ENCODE data around the gene RAD23A. TPM values are rescaled to one million over a fixed set of nuclear protein-coding genes. Genes with fewer than 3 reads are reported as not detected.

RAD23A gene
- total RNA-seq, 4 donors from 2014 or later: 72.0 to 128 (median 101) TPM

DNA sequence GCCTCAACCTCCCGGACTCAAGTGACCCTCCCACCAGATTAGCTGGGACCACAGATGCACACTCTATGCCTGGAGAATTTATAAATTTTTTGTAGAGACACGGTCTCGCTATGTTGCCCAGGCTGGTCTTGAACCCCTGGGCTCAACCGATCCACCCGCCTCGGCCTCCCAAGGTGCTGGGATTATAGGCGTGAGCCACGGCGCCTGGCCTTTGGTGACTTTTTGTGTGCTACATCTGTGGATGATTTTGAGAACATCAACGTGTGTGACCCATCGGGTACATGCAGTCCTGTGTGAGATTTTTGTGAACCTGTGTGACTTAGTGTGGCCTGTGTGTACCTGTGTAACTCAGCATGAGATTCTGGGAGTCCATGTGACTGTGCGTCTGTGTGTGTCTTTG, 41.1 kb downstream of the RAD23A start:
- no peak overlapping the region for H3K27ac ChIP-seq
- 93 to 95% methylated on average over 4 to 12 of the region's 12 CpGs for WGBS, 2 donors
- no peaks in the 10 kb centered on the region for H3K9me3 ChIP-seq
- no peaks in the 10 kb centered on the region for H3K27me3 ChIP-seq
- peaks cover 4 to 14% of the 10 kb centered on the region in 2 donors for H3K4me1 ChIP-seq
- H3K4me3 ChIP-seq (replicated peaks in 1 of 3): no peak overlapping the region
- TF ChIP-seq, protein P1, sequence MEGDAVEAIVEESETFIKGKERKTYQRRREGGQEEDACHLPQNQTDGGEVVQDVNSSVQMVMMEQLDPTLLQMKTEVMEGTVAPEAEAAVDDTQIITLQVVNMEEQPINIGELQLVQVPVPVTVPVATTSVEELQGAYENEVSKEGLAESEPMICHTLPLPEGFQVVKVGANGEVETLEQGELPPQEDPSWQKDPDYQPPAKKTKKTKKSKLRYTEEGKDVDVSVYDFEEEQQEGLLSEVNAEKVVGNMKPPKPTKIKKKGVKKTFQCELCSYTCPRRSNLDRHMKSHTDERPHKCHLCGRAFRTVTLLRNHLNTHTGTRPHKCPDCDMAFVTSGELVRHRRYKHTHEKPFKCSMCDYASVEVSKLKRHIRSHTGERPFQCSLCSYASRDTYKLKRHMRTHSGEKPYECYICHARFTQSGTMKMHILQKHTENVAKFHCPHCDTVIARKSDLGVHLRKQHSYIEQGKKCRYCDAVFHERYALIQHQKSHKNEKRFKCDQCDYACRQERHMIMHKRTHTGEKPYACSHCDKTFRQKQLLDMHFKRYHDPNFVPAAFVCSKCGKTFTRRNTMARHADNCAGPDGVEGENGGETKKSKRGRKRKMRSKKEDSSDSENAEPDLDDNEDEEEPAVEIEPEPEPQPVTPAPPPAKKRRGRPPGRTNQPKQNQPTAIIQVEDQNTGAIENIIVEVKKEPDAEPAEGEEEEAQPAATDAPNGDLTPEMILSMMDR (IDR thresholded peaks at IDR 0.05): no peak
- TF ChIP-seq POLR2A (IDR thresholded peaks at IDR 0.05): no peak
- intact Hi-C loops (cut with DNase I): loop anchor here (5.0 kb wide), 1 partner anchor 46 kb away; no protein-coding TSS in a partner anchor
- H3K36me3 ChIP-seq: no peaks in the 10 kb centered on the region
- no peak for DNase-seq

DNA sequence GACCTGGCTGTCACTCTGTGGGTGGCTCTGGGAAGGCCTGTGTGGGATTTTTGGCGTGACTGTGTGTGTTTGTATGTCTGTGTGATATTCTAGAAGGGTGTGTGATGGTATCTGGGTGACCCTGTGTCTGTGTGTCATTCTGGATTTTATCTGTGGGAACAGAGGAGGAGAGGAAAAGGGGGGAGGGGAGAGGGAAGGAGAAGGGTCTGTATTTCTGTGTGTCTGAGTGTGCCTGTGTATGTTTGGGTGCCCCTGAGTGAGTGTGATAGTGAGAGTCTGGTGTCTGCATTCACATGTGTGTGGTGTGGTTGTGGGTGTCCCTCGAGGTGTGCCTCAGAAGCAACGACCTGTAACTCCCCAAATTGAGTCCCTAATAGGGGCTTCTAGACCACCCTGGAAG, 41.5 kb downstream of the RAD23A start:
- no peak overlapping the region for H3K27ac ChIP-seq
- DNase-seq: no peak
- H3K36me3 ChIP-seq: no peaks in the 10 kb centered on the region
- intact Hi-C loops (cut with DNase I): loop anchor here (5.0 kb wide), 1 partner anchor 45 kb away; no protein-coding TSS in a partner anchor
- TF ChIP-seq, protein P1 (IDR thresholded peaks at IDR 0.05): no peak
- TF ChIP-seq POLR2A (IDR thresholded peaks at IDR 0.05): no peak
- no peaks in the 10 kb centered on the region for H3K9me3 ChIP-seq
- WGBS, 2 donors: 71 to 79% methylated on average over 3 of the region's 3 CpGs
- peaks cover 4 to 14% of the 10 kb centered on the region in 2 donors for H3K4me1 ChIP-seq
- H3K4me3 ChIP-seq (replicated peaks in 1 of 3): no peak overlapping the region
- H3K27me3 ChIP-seq: no peaks in the 10 kb centered on the region

DNA sequence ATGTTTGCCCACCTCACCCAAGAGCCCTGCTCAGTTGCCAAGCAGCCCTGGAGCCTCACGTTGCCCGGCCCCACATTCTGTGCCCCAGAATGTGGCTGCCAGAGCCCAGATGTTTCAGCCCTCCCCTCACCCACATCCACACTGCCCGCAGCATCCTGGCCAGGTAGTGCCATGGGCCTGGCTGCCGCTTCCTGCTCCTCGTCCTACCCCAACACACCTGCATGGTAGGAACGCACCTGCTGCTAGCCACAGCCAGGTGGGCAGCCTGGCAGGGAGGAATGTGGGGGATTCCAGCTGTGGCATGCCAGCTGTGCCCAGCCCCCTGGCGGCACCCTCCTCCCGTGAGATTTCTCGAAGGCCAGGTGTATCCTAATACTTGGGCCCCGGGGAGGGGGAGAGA, 42.1 kb downstream of the RAD23A start:
- Histone ChIP-seq H3K4me1 (peaks cover 4 to 14% of the 10 kb centered on the region in 2 donors), H3K9me3 (no peaks in the 10 kb centered on the region), H3K27ac (no peak overlapping the region), H3K4me3 (replicated peaks in 1 of 3) (no peak overlapping the region), H3K36me3 (no peaks in the 10 kb centered on the region), H3K27me3 (no peaks in the 10 kb centered on the region)
- intact Hi-C loops (cut with DNase I): loop anchor here (5.0 kb wide), 1 partner anchor 45 kb away; no protein-coding TSS in a partner anchor
- 79 to 81% methylated on average over 5 to 8 of the region's 10 CpGs for WGBS, 2 donors
- no peak for DNase-seq
- TF ChIP-seq, protein P1 (IDR thresholded peaks at IDR 0.05): no peak
- no peak for TF ChIP-seq POLR2A (IDR thresholded peaks at IDR 0.05)

DNA sequence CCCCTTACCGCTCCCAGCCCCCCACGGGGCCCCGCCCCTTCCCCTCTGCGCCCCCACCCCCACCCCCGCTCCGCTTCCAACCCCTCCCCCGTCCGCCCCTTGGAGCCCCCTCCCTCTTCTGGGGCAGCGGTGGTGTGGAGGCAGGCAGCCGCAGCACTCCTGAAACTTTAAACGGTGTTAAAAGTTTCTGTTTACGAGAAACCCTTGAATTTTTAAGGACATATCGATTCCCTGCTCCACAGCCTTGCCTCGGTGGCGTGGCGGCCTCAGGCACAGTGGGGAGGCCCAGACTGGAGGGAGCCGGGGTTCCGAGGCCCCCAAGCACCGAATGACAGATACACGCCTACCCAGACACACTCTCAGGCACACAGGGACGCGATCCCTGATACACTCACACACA, 44.8 kb downstream of the RAD23A start:
- no peak for DNase-seq
- H3K27ac ChIP-seq: no peak overlapping the region
- H3K9me3 ChIP-seq: no peaks in the 10 kb centered on the region
- intact Hi-C loops (cut with DNase I): no loop called here
- WGBS, 2 donors: 44 to 55% methylated on average over 20 to 22 of the region's 22 CpGs
- H3K36me3 ChIP-seq: no peaks in the 10 kb centered on the region
- no peak overlapping the region for H3K4me3 ChIP-seq (replicated peaks in 1 of 3)
- TF ChIP-seq, protein P1 (IDR thresholded peaks at IDR 0.05): no peak
- no peak for TF ChIP-seq POLR2A (IDR thresholded peaks at IDR 0.05)
- no peaks in the 10 kb centered on the region for H3K4me1 ChIP-seq
- H3K27me3 ChIP-seq: no peaks in the 10 kb centered on the region

DNA sequence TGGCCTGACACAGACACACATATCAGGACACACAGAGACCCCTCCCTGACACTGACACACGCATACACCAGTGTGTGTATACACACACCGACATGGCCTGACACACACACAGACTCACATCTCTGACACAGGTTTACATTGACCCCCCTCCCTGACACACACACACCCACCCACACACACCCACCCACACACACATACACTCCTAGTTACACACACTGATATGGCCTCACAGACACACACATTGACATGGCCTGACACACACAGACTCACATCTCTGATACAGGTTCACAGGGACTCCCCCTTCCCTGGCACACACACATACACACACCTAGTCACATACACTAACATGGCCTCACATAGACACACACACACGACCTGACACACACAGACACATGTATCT, 45.2 kb downstream of the RAD23A start:
- Histone ChIP-seq H3K4me1 (no peaks in the 10 kb centered on the region), H3K4me3 (replicated peaks in 1 of 3) (no peak overlapping the region), H3K27me3 (no peaks in the 10 kb centered on the region), H3K36me3 (no peaks in the 10 kb centered on the region), H3K27ac (no peak overlapping the region), H3K9me3 (no peaks in the 10 kb centered on the region)
- TF ChIP-seq POLR2A (IDR thresholded peaks at IDR 0.05): no peak
- TF ChIP-seq, protein P1 (IDR thresholded peaks at IDR 0.05): no peak
- WGBS, 2 donors: 77 to 85% methylated on average over 3 of the region's 3 CpGs
- intact Hi-C loops (cut with DNase I): no loop called here
- DNase-seq: no peak

All from thyroid gland (tissue), 4 donors.